HepG2 (cell line): ENCODE data around the gene FAM184B. TPM values are rescaled to one million over a fixed set of nuclear protein-coding genes. Genes with fewer than 3 reads are reported as not detected.

Source experiments
- ARID3A ChIP-seq: IDR thresholded peaks from 2 replicates; pipeline ENCODE4 v1.6.1; 2012; ENCODE audit warnings: low read depth, low read length, improper control_type of control experiment
- ATF2 ChIP-seq: sonication (generic); formaldehyde crosslinking; IDR thresholded peaks from 2 replicates; pipeline ENCODE4 v1.4.0; 2020; ENCODE audit warnings: missing genetic modification reagents
- CTCF ChIP-seq: sonication (generic); formaldehyde crosslinking; IDR thresholded peaks from 2 replicates; pipeline ENCODE4 v1.5.0; 2020; ENCODE audit warnings: mild to moderate bottlenecking, missing genetic modification reagents, moderate library complexity
- FOXP4 ChIP-seq: sonication (generic); formaldehyde crosslinking; IDR thresholded peaks from 2 replicates; pipeline ENCODE4 v1.4.0; 2020; ENCODE audit warnings: missing genetic modification reagents
- JUNB ChIP-seq: sonication (generic); formaldehyde crosslinking; IDR thresholded peaks from 2 replicates; pipeline ENCODE4 v1.8.0; 2022; ENCODE audit warnings: missing genetic modification reagents, mild to moderate bottlenecking, borderline replicate concordance
- MLXIP ChIP-seq: sonication (generic); formaldehyde crosslinking; IDR thresholded peaks from 2 replicates; pipeline ENCODE4 v1.9.0; 2021; ENCODE audit warnings: missing genetic modification reagents, borderline replicate concordance
- NRL ChIP-seq: sonication (generic); formaldehyde crosslinking; IDR thresholded peaks from 2 replicates; pipeline ENCODE4 v1.5.0; 2020; ENCODE audit warnings: missing genetic modification reagents, mild to moderate bottlenecking, moderate library complexity, borderline replicate concordance
- TCF7 ChIP-seq: sonication (generic); IDR thresholded peaks from 2 replicates; pipeline ENCODE4 v1.6.1; 2016; ENCODE audit warnings: antibody characterized with exemption, low read depth
- ZBTB1 ChIP-seq: sonication (generic); formaldehyde crosslinking; IDR thresholded peaks from 2 replicates; pipeline ENCODE4 v1.4.0; 2020; ENCODE audit warnings: missing genetic modification reagents, borderline replicate concordance
- ZBTB39 ChIP-seq: sonication (generic); formaldehyde crosslinking; IDR thresholded peaks from 2 replicates; pipeline ENCODE4 v1.5.0; 2020; ENCODE audit warnings: missing genetic modification reagents
- ZIK1 ChIP-seq: sonication (generic); formaldehyde crosslinking; IDR thresholded peaks from 2 replicates; pipeline ENCODE4 v1.5.0; 2020; ENCODE audit warnings: mild to moderate bottlenecking, low read depth, missing genetic modification reagents, borderline replicate concordance
- ZNF260 ChIP-seq: sonication (generic); formaldehyde crosslinking; IDR thresholded peaks from 2 replicates; pipeline ENCODE4 v1.4.0; 2020; ENCODE audit warnings: missing genetic modification reagents, low read depth, mild to moderate bottlenecking, borderline replicate concordance
- ZNF432 ChIP-seq: sonication (generic); formaldehyde crosslinking; IDR thresholded peaks from 2 replicates; pipeline ENCODE4 v1.5.0; 2020; ENCODE audit warnings: missing genetic modification reagents, mild to moderate bottlenecking, borderline replicate concordance
- ZNF496 ChIP-seq: sonication (generic); formaldehyde crosslinking; IDR thresholded peaks from 2 replicates; pipeline ENCODE4 v1.8.1; 2023; ENCODE audit warnings: mild to moderate bottlenecking, moderate library complexity, missing genetic modification reagents; ENCODE audit not compliant: insufficient replicate concordance
- ZSCAN20 ChIP-seq: sonication (generic); formaldehyde crosslinking; IDR thresholded peaks from 2 replicates; pipeline ENCODE4 v1.4.0; 2020; ENCODE audit warnings: missing genetic modification reagents, mild to moderate bottlenecking, borderline replicate concordance
- polyA plus RNA-seq, 8 experiments: library from polyadenylated mRNA; depleted of rRNA in 3 of 8; stranded (reverse) in 7 of 8; unstranded in 1 of 8; fragments of >200 nt; fragmentation: Illumina TruSeq in 4 of 8; extraction: Trizol in 4 of 8; gene quantifications; 2 replicates each; pipeline versions ENCODE4 v1.2.1 to v1.2.3, GENCODE V29; 2011 to 2016; ENCODE audit warnings: low read depth in 4 of 8, missing spikeins in 1 of 8, mixed read lengths in 1 of 8; ENCODE audit not compliant: insufficient read depth in 1 of 8
- total RNA-seq, 5 experiments: library from RNA; depleted of rRNA; stranded (reverse); fragments of >200 nt; fragmentation: Illumina TruSeq; extraction: Trizol; gene quantifications; 2 replicates each; pipeline ENCODE4 v1.2.3, GENCODE V29; 2016; ENCODE audit warnings: low read depth in 1 of 5

The FAM184B gene
- total and polyA plus RNA-seq, 2 of the 13 experiments (the other 11 are each of a cell fraction or from before 2014, with no cell fraction given) = not detected

- no peak for TF ChIP-seq ARID3A
- TF ChIP-seq ZBTB1 (CRISPR knock-in tag) = no peak
- TF ChIP-seq NRL (CRISPR knock-in tag) = peak; percentile 88; the same call in 1 of the 2 replicates
- no peak for TF ChIP-seq ZNF496 (CRISPR knock-in tag)
- no peak for TF ChIP-seq ZBTB39
- TF ChIP-seq JUNB (CRISPR knock-in tag) = no peak
- peak; percentile 67 for TF ChIP-seq ZIK1 (CRISPR knock-in tag)
- TF ChIP-seq MLXIP (CRISPR knock-in tag) = no peak
- no peak for TF ChIP-seq ZNF260 (CRISPR knock-in tag)
- TF ChIP-seq ZNF432 (CRISPR knock-in tag) = no peak
- TF ChIP-seq ZSCAN20 = no peak
- no peak for TF ChIP-seq TCF7
- peak; percentile 6; the same call in 1 of the 2 replicates for TF ChIP-seq CTCF (CRISPR knock-in tag)
- TF ChIP-seq FOXP4 (CRISPR knock-in tag) = peak; percentile 45; the same call in 1 of the 2 replicates
- TF ChIP-seq ATF2 (CRISPR knock-in tag) = no peak
Measured at GRCh38 chr4:17810260-17811077, 29.0 kb upstream of the FAM184B start, which contains the start of the genes DCAF16 and NCAPG (continued).
